ENCODE measurements around the gene EML1.

GRCh38 chr14:99745307-99745951, 47.8 kb upstream of the EML1 start:
- TF ChIP-seq ETV6 (CRISPR knock-in tag; IDR thresholded peaks at IDR 0.05) = no peak
- no peak for TF ChIP-seq SP1 (CRISPR knock-in tag; conservative IDR thresholded peaks at IDR 0.05)
- TF ChIP-seq, protein P1, sequence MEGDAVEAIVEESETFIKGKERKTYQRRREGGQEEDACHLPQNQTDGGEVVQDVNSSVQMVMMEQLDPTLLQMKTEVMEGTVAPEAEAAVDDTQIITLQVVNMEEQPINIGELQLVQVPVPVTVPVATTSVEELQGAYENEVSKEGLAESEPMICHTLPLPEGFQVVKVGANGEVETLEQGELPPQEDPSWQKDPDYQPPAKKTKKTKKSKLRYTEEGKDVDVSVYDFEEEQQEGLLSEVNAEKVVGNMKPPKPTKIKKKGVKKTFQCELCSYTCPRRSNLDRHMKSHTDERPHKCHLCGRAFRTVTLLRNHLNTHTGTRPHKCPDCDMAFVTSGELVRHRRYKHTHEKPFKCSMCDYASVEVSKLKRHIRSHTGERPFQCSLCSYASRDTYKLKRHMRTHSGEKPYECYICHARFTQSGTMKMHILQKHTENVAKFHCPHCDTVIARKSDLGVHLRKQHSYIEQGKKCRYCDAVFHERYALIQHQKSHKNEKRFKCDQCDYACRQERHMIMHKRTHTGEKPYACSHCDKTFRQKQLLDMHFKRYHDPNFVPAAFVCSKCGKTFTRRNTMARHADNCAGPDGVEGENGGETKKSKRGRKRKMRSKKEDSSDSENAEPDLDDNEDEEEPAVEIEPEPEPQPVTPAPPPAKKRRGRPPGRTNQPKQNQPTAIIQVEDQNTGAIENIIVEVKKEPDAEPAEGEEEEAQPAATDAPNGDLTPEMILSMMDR (IDR thresholded peaks at IDR 0.05) = no peak
- TF ChIP-seq, protein P2, sequence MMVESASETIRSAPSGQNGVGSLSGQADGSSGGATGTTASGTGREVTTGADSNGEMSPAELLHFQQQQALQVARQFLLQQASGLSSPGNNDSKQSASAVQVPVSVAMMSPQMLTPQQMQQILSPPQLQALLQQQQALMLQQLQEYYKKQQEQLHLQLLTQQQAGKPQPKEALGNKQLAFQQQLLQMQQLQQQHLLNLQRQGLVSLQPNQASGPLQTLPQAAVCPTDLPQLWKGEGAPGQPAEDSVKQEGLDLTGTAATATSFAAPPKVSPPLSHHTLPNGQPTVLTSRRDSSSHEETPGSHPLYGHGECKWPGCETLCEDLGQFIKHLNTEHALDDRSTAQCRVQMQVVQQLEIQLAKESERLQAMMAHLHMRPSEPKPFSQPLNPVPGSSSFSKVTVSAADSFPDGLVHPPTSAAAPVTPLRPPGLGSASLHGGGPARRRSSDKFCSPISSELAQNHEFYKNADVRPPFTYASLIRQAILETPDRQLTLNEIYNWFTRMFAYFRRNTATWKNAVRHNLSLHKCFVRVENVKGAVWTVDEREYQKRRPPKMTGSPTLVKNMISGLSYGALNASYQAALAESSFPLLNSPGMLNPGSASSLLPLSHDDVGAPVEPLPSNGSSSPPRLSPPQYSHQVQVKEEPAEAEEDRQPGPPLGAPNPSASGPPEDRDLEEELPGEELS (CRISPR knock-in tag; IDR thresholded peaks at IDR 0.05) = no peak
- TF ChIP-seq JAZF1 (CRISPR knock-in tag; IDR thresholded peaks at IDR 0.05) = no peak
- TF ChIP-seq MYBL2 (CRISPR knock-in tag; IDR thresholded peaks at IDR 0.05) = no peak
- TF ChIP-seq ZNF396 (CRISPR knock-in tag; IDR thresholded peaks at IDR 0.05; ENCODE audit: borderline replicate concordance) = no peak
- TF ChIP-seq TCF7 (CRISPR knock-in tag; IDR thresholded peaks at IDR 0.05; ENCODE audit: low read depth) = no peak
- TF ChIP-seq ZNF232 (CRISPR knock-in tag; IDR thresholded peaks at IDR 0.05) = no peak
- TF ChIP-seq, protein P3, sequence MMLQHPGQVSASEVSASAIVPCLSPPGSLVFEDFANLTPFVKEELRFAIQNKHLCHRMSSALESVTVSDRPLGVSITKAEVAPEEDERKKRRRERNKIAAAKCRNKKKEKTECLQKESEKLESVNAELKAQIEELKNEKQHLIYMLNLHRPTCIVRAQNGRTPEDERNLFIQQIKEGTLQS (CRISPR knock-in tag; conservative IDR thresholded peaks at IDR 0.05) = no peak
- TF ChIP-seq ZNF263 (CRISPR knock-in tag; IDR thresholded peaks at IDR 0.05; ENCODE audit: low read depth) = no peak

All from WTC11 (cell line).